Stimulated activated memory B cell treated with anti-CD40 and anti-IgM and Interleukin-4, amounts not matched to agents 10 μg/mL and 1 μg/mL and 100 μg/mL, for 72 hours (primary cell): ENCODE measurements around the gene PTPRN2.

Experiments
- ATAC-seq: fragments of 150-1000 bp; cut with Tn5 transposase; 2 replicates; pipeline ENCODE4 v1.10.0; 2021
- H3K27ac Mint-ChIP-seq: one replicate; pipeline ENCODE4 v1.8.0; 2022; ENCODE audit warnings: mild to moderate bottlenecking, mixed read lengths
- H3K27me3 Mint-ChIP-seq: one replicate; pipeline ENCODE4 v1.8.0; 2022; ENCODE audit warnings: mixed read lengths
- H3K36me3 Mint-ChIP-seq: one replicate; pipeline ENCODE4 v1.8.0; 2022; ENCODE audit warnings: mixed read lengths
- H3K4me1 Mint-ChIP-seq: one replicate; pipeline ENCODE4 v1.8.0; 2022; ENCODE audit warnings: mixed read lengths
- H3K4me3 Mint-ChIP-seq: one replicate; pipeline ENCODE4 v1.8.0; 2022; ENCODE audit warnings: mild to moderate bottlenecking, moderate library complexity, mixed read lengths
- H3K9me3 Mint-ChIP-seq: one replicate; pipeline ENCODE4 v1.8.0; 2022; ENCODE audit warnings: mixed read lengths

The PTPRN2 gene

DNA sequence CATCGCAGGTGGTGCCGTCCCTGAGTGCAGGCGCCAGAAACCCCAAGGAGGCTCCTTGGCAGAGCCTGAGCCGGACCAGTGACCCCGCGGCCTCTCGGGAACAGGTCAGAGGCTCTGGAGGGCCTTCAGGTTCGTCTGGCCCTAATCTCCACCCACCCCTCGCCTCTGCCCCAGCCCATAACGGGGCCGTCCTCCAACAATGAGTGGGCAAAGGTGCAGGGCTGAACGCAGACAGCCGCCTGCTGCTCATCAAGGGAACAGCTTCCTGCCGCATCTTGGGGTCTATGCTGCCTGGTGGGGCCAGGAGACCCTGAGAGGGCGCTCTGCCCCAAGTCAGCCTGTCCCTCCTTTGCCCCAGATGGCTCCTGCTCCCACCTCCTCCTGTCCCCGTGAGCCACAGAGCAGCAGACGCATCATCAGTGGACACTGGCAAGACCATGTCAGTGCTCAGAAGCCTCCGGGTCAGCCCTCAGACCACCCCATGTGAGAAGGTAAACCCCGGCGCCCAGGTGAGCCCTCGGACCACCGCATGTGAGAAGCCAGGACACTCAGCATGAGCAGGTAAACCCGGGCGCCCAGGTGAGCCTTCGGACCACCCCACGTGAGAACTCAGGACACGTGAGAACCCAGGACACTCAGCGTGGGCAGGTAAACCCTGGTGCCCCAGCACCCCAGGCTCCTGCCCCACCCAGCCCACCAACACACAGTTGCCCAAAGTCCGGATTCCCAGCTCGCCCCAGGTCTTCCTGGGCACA, 142.0 kb downstream of the PTPRN2 start:
- H3K4me1 Mint-ChIP-seq: no peaks in the 10 kb centered on the region
- H3K9me3 Mint-ChIP-seq: peaks cover 18% of the 10 kb centered on the region

DNA sequence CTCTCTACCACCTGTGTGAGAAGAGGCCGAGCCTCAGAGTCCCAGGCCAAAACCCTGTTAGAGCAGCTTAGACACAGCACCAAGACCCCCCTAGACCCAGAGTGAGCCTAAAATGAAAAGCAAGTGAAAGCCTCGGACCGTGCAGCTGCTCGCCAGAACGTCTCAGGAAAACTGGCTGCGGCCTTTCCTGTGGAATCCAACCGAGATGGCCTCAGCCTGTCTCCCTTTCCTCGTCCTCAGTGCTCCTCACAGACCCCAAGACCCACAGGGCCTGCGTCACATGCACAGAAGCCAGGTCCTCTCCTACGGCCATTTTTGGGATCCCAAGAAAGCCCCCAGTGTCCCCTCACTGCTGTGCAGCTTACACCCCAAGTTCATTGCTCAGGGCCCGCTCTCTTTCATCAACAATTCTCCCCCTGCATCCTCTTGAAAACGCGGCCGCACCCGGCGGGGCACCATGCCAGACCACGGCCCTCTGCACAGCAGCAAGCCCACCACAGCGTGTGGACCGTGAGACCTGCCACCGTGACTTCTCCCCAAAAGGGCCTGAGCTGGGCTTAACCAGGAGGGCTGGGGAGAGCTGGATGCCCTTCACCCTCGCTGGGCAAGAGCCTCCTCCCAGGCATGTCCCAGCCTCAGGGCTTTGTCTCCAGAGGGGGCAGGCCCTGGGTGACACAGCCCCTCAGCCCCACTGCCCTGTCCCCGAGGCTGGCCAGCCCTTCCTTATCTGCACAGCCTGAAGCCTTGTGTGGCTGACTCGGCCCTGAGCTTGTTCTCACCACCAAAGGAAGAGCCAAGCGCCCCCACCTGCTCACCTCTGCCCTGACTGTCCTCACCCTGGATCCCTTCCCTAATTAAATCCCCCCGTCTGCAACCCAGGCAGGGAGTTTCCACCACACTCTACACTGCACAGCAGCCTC, 142.9 kb downstream of the PTPRN2 start:
- Mint-ChIP-seq H3K4me3 (no peak overlapping the region), H3K27ac (no peak overlapping the region), H3K4me1 (no peaks in the 10 kb centered on the region), H3K27me3 (peaks cover 19% of the 10 kb centered on the region), H3K9me3 (peaks cover 23% of the 10 kb centered on the region), H3K36me3 (no peaks in the 10 kb centered on the region)
- ATAC-seq: no peak

More for the DNA sequence above, 142.0 kb downstream of the PTPRN2 start:
- H3K36me3 Mint-ChIP-seq: no peaks in the 10 kb centered on the region
- H3K4me3 Mint-ChIP-seq: no peak overlapping the region
- peaks cover 19% of the 10 kb centered on the region for H3K27me3 Mint-ChIP-seq
- H3K27ac Mint-ChIP-seq: no peak overlapping the region
- no peak for ATAC-seq

DNA sequence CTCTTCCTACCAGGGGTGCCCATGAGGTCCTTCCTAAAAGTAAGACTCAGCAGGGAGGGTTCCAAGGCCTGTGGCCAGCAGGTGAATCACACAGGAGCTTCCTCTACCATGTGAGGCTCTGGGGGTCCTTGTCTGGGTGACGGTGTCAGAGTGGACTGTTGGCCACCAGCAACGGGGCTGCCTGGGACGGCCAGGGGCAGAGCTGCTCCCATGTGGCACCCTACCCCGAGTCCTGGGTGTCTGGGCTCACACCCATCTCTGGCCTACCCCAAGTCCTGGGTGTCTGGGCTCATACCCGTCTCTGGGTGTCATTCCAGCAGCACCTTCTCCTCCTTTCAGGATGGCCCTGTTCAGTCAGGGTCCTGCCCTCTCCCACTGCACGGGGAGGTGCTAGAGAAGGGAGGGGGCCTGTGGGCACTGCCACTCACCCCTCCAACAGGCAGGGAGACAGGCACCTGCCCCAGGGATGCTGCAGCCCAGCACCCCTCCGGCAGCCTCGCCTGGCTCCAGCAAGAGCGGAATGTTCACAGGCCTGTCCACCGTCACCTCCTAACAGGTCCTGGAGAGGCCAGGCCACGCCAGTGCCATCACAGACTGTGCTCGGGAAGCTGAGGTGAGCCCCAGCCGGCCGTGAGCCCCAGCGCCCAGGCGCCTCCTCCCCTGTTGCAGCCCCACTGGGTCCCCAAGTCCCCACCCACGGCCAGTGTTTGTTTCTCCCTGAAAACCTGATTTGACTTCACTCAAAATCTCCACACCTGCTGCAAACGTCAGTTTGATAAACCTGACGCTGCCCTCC, 143.7 kb downstream of the PTPRN2 start:
- H3K4me3 Mint-ChIP-seq: no peak overlapping the region
- peaks cover 23% of the 10 kb centered on the region for H3K27me3 Mint-ChIP-seq
- peak; percentile 21 for ATAC-seq
- peaks cover 21% of the 10 kb centered on the region for H3K9me3 Mint-ChIP-seq
- no peak overlapping the region for H3K27ac Mint-ChIP-seq
- no peaks in the 10 kb centered on the region for H3K4me1 Mint-ChIP-seq
- no peaks in the 10 kb centered on the region for H3K36me3 Mint-ChIP-seq

DNA sequence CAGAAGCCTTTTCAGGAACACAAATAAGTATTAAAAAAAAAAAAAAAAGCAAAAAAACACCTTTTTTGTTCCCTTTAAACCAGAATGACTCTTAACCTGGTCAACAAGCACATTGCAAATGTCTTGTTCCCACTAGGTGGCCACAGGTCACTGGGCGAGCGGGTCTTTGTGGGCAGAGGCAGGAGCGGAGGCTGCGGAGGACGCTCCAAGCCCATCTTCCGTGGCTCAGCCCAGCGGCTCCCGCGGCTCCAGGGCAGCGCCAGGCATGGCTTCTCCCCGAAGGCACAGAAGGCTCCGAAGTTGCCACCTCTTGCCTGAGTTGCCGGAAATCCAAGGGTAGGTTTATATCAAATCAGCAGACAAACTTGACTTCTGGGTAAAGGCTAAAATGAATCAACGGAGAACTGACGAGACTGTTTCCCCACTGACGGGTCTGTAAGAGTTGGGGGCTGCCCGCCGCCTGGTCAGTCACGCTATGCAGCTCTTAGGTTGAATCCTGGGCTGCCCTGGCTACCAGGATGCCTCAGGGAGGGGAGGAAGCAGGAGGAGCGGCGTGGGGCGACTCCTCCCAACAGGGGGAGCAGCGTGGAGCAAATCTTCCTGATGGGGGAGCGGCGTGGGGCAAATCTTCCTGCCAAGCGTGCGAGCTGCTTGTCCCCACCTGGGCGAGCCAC, 144.5 kb downstream of the PTPRN2 start:
- no peaks in the 10 kb centered on the region for H3K4me1 Mint-ChIP-seq
- H3K27me3 Mint-ChIP-seq: peaks cover 25% of the 10 kb centered on the region
- H3K4me3 Mint-ChIP-seq: no peak overlapping the region
- ATAC-seq: no peak
- H3K27ac Mint-ChIP-seq: no peak overlapping the region
- H3K36me3 Mint-ChIP-seq: no peaks in the 10 kb centered on the region
- peaks cover 21% of the 10 kb centered on the region for H3K9me3 Mint-ChIP-seq

DNA sequence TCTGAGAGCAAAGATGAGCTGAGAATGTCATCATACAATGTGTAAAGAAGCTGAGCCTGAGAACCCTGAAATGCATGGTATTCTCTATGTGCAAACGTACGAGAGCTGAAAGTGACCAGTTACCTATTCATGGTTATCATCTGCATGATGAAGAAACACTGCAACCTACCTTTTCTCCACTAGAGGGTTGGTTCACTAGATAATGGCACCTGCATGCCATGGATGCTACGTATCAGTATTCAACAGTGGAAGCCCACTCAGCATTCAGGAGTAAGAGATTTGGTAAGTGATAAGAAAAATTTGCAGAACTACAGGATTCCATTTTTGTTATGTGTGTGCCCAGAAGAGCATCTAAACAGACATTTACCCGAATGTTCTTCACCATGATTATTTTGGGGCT, 145.4 kb downstream of the PTPRN2 start:
- no peak for ATAC-seq
- H3K4me3 Mint-ChIP-seq: no peak overlapping the region
- H3K9me3 Mint-ChIP-seq: peaks cover 21% of the 10 kb centered on the region
- no peak overlapping the region for H3K27ac Mint-ChIP-seq
- H3K27me3 Mint-ChIP-seq: peaks cover 28% of the 10 kb centered on the region
- no peaks in the 10 kb centered on the region for H3K36me3 Mint-ChIP-seq
- no peaks in the 10 kb centered on the region for H3K4me1 Mint-ChIP-seq

DNA sequence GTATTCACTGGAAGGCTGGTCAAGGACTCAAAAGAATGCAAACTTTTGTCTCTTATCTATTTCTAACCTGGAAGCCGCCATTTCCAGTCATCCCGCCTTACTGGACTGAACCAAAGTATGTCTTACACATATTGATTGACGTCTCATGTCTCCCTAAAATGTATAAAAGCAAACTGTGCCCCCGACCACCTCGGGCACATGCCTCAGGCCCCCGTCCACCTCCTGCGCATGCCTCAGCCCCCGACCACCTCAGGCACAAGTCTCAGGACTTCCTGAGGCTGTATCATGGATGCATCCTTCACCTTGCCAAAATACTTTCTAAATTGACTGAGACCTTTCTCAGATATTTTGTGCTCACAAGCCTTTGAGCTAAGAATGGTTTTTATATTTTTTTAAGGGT, 148.6 kb downstream of the PTPRN2 start:
- Mint-ChIP-seq H3K9me3 (peaks cover 21% of the 10 kb centered on the region), H3K27ac (no peak overlapping the region), H3K36me3 (no peaks in the 10 kb centered on the region), H3K4me1 (no peaks in the 10 kb centered on the region), H3K4me3 (no peak overlapping the region), H3K27me3 (peaks cover 13% of the 10 kb centered on the region)
- ATAC-seq: no peak

DNA sequence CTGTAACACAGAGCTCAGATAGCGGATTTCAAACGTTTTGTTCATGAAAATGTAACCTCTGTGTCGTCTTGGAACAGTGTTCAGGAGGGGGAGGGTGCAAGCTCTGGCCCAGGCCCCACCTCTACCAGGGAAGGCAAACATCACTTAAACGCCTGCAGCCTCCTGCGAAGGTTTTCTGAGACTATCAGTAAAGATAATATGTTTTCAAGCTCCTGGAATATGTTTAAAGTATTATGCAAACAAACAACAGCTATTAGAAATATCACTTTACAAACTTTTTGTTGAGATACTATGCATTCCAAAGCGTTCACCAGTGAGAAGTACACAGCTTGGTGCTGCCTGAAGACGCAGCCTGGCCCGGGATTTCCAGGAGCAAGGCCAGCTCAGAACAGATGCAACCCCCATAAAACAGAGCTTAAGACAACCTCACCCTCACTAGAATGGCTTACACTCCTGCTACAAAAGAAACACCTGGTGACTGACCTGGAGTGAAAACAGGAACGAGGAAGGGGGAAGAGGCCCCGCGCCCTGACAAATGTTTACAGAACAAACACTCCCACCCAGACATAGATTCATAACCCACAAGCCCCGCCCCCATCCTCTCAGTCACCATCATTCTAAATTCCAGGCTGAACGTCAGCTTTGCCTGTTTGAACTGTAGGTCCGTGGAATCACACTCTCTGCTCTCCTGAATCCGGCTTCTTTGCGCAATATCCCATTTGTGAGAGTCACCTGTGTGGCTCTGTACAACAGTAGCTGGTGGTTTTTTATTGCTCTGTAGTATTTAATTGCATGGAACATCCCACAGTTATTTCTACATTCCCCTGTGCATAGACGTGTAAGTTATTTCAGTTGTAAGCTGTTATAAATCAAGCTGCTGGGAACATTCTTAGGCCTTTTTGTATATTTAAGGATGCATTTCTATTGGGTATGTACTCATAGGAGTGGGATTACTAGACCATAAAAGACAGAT, 155.0 kb downstream of the PTPRN2 start:
- Mint-ChIP-seq H3K36me3 (no peaks in the 10 kb centered on the region), H3K27me3 (peaks cover 8% of the 10 kb centered on the region), H3K4me3 (no peak overlapping the region), H3K4me1 (peaks cover 15% of the 10 kb centered on the region), H3K27ac (peak overlapping the region; percentile 35), H3K9me3 (no peaks in the 10 kb centered on the region)
- peak; percentile 43 for ATAC-seq

DNA sequence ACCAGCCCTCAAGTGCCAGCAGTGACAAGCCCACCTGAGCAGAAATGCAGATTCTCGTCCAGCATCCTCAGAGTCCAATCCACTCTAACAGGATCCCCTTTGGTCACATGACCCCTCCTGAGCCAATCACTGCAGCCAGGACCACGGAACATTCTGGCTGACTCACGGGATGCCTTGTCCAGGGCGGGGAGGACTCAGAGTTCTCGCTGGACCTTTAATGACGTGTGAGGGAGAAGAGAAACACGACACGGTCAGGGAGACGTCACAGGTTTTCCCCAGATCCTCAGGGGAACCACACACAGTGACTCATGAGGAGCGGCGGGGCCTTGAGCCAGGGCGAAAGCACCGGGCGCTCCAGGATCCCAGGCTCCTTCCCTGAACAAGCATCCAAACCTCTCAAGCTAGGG, 155.7 kb downstream of the PTPRN2 start:
- ATAC-seq: peak; percentile 54
- H3K4me3 Mint-ChIP-seq: no peak overlapping the region
- no peaks in the 10 kb centered on the region for H3K36me3 Mint-ChIP-seq
- H3K4me1 Mint-ChIP-seq: peaks cover 15% of the 10 kb centered on the region
- H3K9me3 Mint-ChIP-seq: no peaks in the 10 kb centered on the region
- peak overlapping the region; percentile 35 for H3K27ac Mint-ChIP-seq
- H3K27me3 Mint-ChIP-seq: peaks cover under 1% of the 10 kb centered on the region

DNA sequence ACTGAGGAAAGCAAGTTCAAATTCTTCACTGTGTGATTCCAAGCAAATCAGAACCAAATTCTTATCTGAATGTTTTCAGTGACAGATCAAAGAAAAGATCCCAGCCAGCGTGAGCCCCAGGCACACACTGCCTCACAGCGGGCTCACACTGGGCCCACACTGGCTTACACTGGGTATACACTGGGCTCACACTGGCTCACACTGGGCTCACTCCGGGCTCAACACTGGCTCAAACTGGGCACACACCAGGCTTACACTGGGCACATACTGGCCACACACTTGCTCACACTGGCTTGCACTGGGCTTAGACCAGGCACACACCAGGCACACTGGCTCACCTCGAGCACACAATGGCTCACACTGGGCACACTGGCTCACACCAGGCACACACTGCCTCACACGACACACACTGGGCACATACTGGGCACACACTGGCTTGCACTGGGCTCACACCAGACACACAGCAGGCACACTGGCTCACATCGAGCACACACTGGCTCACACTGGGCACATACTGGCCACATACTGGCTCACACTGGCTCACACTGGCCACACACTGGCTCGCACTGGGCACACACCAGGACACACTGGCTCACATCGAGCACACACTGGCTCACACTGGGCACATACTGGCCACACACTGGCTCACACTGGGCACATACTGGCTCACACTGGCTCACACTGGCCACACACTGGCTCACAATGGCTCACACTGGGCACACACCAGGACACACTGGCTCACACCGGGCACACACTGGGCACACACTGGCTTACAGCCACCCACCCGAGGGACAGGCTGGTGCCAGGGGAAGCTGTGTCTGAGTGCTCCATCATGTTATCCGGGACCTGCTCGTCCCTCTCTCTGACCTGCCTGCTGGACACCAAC, 156.3 kb downstream of the PTPRN2 start:
- ATAC-seq: peak; percentile 36
- Mint-ChIP-seq H3K9me3 (no peaks in the 10 kb centered on the region), H3K4me1 (peaks cover 15% of the 10 kb centered on the region), H3K27ac (peak overlapping the region; percentile 35), H3K4me3 (no peak overlapping the region), H3K36me3 (no peaks in the 10 kb centered on the region), H3K27me3 (no peaks in the 10 kb centered on the region)

DNA sequence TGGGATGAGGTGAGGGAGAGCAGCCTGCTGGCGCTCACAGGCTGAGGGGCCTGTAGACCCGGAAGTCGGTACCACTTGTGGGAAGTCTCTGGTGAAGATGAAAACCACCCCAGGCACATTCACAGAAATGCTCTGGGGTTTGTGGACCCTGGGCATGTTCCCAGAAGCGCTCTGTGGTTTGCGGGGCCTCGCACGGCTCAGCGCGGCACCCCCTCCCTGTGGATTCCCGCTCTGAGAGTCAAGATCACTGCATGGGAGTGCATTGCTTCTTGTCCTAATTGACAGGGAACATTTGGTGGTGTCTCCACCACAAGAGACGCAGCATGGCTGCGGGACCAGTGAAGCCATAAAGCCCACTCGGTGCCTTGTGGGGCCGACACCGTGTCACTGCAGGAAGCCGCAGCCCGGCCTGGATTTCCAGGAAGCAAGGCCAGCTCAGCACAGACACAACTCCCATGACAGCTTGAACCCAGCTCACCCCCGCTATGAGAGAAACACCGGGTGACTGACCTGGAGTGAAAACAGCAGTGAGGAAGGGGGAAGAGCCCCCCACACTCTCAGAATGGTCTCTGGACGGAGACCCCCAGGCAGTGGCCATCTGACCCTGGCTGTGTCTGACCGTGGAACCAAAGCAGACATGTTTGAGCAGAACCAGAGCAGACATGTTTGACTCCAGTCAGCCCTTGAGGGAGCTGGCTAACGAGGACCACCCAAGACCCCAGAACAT, 157.2 kb downstream of the PTPRN2 start:
- H3K36me3 Mint-ChIP-seq: no peaks in the 10 kb centered on the region
- no peaks in the 10 kb centered on the region for H3K9me3 Mint-ChIP-seq
- H3K4me3 Mint-ChIP-seq: no peak overlapping the region
- no peaks in the 10 kb centered on the region for H3K27me3 Mint-ChIP-seq
- no peak for ATAC-seq
- H3K4me1 Mint-ChIP-seq: peaks cover 15% of the 10 kb centered on the region
- no peak overlapping the region for H3K27ac Mint-ChIP-seq

DNA sequence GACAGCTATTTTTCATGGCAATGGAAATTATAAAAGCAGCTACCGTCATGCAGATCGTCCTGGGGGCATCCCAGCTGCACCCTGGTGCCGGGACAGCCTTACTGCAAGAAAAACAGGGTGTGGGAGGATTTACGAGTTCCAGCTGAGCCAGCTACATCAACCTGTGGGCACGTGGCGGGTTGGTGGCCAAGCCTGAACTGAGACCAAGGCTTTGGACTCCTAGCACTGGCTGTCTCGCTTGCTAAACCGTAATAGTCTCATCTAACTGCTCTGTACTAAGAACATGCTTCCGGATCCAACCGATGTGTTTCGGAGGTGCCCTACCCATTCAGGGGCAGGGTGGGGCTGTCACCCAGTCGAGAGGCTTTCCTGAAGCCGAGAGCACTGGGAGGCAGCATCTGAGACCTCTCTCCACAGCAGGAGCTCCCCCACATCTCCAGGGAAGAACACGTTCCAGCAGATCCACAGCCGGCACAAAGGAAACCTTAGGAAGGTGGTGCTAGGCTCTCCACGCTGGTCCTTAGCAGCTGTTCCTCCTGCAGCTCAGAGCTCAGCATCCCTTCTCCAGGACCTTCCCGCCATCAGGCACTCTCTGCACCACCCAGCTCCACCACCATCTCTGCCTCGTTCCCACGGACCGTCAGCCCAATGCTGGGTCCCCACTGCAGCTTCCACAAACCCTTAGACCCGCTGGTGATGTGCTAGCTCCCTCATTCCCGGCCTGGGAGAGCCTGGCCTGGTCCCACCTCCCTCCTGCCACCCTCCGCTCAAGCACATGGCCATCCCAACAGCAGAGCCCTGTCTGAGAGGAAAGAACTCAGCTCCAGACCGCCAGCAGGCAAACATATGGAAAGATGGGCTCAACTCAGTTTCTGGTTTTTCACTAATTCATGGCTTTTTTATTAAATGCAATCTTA, 158.5 kb downstream of the PTPRN2 start:
- no peak for ATAC-seq
- Mint-ChIP-seq H3K4me3 (no peak overlapping the region), H3K9me3 (no peaks in the 10 kb centered on the region), H3K27ac (no peak overlapping the region), H3K36me3 (no peaks in the 10 kb centered on the region), H3K27me3 (no peaks in the 10 kb centered on the region), H3K4me1 (peaks cover 15% of the 10 kb centered on the region)
